SK-N-SH (cell line): Measurements from ENCODE around the gene HIF1A. TPM values are rescaled to one million over a fixed set of nuclear protein-coding genes. Genes with fewer than 3 reads are reported as not detected.

Source experiments
- CTCF ChIA-PET: fragments of 300-600, 350-600 bp; formaldehyde crosslinking; extraction: SDS; loops from one replicate; lab custom pipeline; 2021; lab: Yijun Ruan, JAX
- POLR2A ChIA-PET: fragments of 350-600 bp; sonication (Branson Sonifier 250); formaldehyde crosslinking; extraction: SDS; loops from one replicate; lab custom pipeline; 2020; ENCODE audit warnings: antibody characterized with exemption, inconsistent platforms; lab: Yijun Ruan, JAX
- DNase-seq: peaks from one replicate; pipeline ENCODE4 v3.0.0; 2012
- H2AFZ ChIP-seq: fragments of 200-600 bp; sonication (generic); 2 replicates; pipeline ENCODE4 v1.8.1; 2016; ENCODE audit warnings: antibody characterized with exemption, mild to moderate bottlenecking, low read depth
- H3F3A ChIP-seq: fragments of 200-600 bp; sonication (generic); replicated peaks from 2 replicates; pipeline ENCODE3; 2016; ENCODE audit warnings: antibody characterized with exemption, mild to moderate bottlenecking; ENCODE audit not compliant: insufficient read depth
- H3K27ac ChIP-seq, 2 experiments: fragments of 200-500 bp in 1 of 2; fragments of 200-600 bp in 1 of 2; sonication (Bioruptor generic) in 1 of 2; sonication (generic), shearing (Covaris generic) in 1 of 2; 2 replicates each; pipeline versions ENCODE4 v1.5.1 to v1.6.1; 2014 to 2016; ENCODE audit warnings: low read depth in 2 of 2, inconsistent platforms in 1 of 2, low read length in 1 of 2, mild to moderate bottlenecking in 1 of 2, mixed read lengths in 1 of 2
- H3K27me3 ChIP-seq: fragments of 200-600 bp; sonication (generic), shearing (Covaris generic); 2 replicates; pipeline ENCODE4 v1.6.1; 2016; ENCODE audit warnings: mixed run types; ENCODE audit not compliant: insufficient read depth
- H3K36me3 ChIP-seq, 2 experiments: fragments of 200-500 bp in 1 of 2; fragments of 200-600 bp in 1 of 2; sonication (Bioruptor generic) in 1 of 2; sonication (generic) in 1 of 2; replicated peaks in 1 of 2; 2 replicates each; pipeline versions ENCODE3 to v1.5.1; 2014 to 2016; ENCODE audit warnings: low read length in 1 of 2, mild to moderate bottlenecking in 1 of 2; ENCODE audit not compliant: insufficient read depth in 2 of 2, control insufficient read depth in 1 of 2
- H3K4me1 ChIP-seq, 2 experiments: fragments of 200-500 bp in 1 of 2; fragments of 200-600 bp in 1 of 2; sonication (Bioruptor generic) in 1 of 2; sonication (generic), shearing (Covaris generic) in 1 of 2; 2 replicates each; pipeline versions ENCODE4 v1.5.1 to v1.6.1; 2014 to 2016; ENCODE audit warnings: low read depth in 1 of 2, low read length in 1 of 2, mixed run types in 1 of 2; ENCODE audit not compliant: insufficient read depth in 2 of 2, control insufficient read depth in 1 of 2
- H3K4me2 ChIP-seq: fragments of 200-600 bp; sonication (generic), shearing (Covaris generic); 2 replicates; pipeline ENCODE4 v1.6.1; 2017; ENCODE audit warnings: mixed run types
- H3K4me3 ChIP-seq, 2 experiments: fragments of 200-500 bp in 1 of 2; fragments of 200-600 bp in 1 of 2; sonication (Bioruptor generic) in 1 of 2; sonication (generic), shearing (Covaris generic) in 1 of 2; 2 replicates each; pipeline versions ENCODE4 v1.5.1 to v1.8.1; 2014 to 2016; ENCODE audit warnings: low read depth in 2 of 2, inconsistent platforms in 1 of 2, low read length in 1 of 2, mild to moderate bottlenecking in 1 of 2, mixed read lengths in 1 of 2, moderate library complexity in 1 of 2
- H3K79me2 ChIP-seq: fragments of 200-600 bp; sonication (generic); 2 replicates; pipeline ENCODE4 v1.8.1; 2017; ENCODE audit warnings: mild to moderate bottlenecking; ENCODE audit not compliant: insufficient read depth
- H3K9ac ChIP-seq: fragments of 200-600 bp; sonication (generic); 2 replicates; pipeline ENCODE4 v1.6.1; 2017; ENCODE audit warnings: mixed run types
- H3K9me2 ChIP-seq: fragments of 200-600 bp; sonication (generic); 2 replicates; pipeline ENCODE4 v1.6.1; 2017; ENCODE audit warnings: mixed run types
- H3K9me3 ChIP-seq: fragments of 200-600 bp; sonication (generic); 2 replicates; pipeline ENCODE4 v1.6.1; 2017; ENCODE audit warnings: mixed run types, mild to moderate bottlenecking, moderate library complexity
- H4K20me1 ChIP-seq: fragments of 200-600 bp; sonication (generic); 2 replicates; pipeline ENCODE4 v1.6.1; 2017; ENCODE audit warnings: mild to moderate bottlenecking, mixed run types; ENCODE audit not compliant: insufficient read depth
- CHD2 ChIP-seq: fragments of 150-350 bp; IDR thresholded peaks from 2 replicates; pipeline ENCODE4 v1.6.1; 2018; ENCODE audit warnings: low read length; ENCODE audit not compliant: partially characterized antibody
- ELF1 ChIP-seq: IDR thresholded peaks from 2 replicates; pipeline ENCODE4 v1.4.0; 2012
- EZH2phosphoT487 ChIP-seq: fragments of 200-600 bp; sonication (generic); IDR thresholded peaks from 2 replicates; pipeline ENCODE4 v1.6.1; 2017; ENCODE audit warnings: low read depth, mixed run types, mild to moderate bottlenecking, antibody characterized with exemption, moderate library complexity, borderline replicate concordance
- FOSL2 ChIP-seq: IDR thresholded peaks from 2 replicates; pipeline ENCODE4 v1.4.0; 2012; ENCODE audit warnings: low read depth, mild to moderate bottlenecking, moderate library complexity, borderline replicate concordance
- FOXJ3 ChIP-seq: sonication (generic); formaldehyde crosslinking; IDR thresholded peaks from 2 replicates; pipeline ENCODE4 v1.5.1; 2020; ENCODE audit warnings: mild to moderate bottlenecking, missing genetic modification reagents
- FOXM1 ChIP-seq: IDR thresholded peaks from 2 replicates; pipeline ENCODE4 v1.4.0; 2012; ENCODE audit warnings: low read depth, mild to moderate bottlenecking
- GABPA ChIP-seq: IDR thresholded peaks from 2 replicates; pipeline ENCODE4 v1.4.0; 2012; ENCODE audit warnings: low read depth, mild to moderate bottlenecking
- GATA2 ChIP-seq: sonication (generic); formaldehyde crosslinking; IDR thresholded peaks from 2 replicates; pipeline ENCODE4 v1.5.0; 2020; ENCODE audit warnings: mild to moderate bottlenecking, missing genetic modification reagents
- JUND ChIP-seq: IDR thresholded peaks from 2 replicates; pipeline ENCODE4 v1.4.0; 2012
- MEF2A ChIP-seq: IDR thresholded peaks from 2 replicates; pipeline ENCODE4 v1.4.0; 2012; ENCODE audit warnings: low read depth, borderline replicate concordance
- MXI1 ChIP-seq: IDR thresholded peaks from 2 replicates; pipeline ENCODE4 v1.6.1; 2012; ENCODE audit warnings: mild to moderate bottlenecking, low read depth, low read length, improper control_type of control experiment
- NFIC ChIP-seq: IDR thresholded peaks from 2 replicates; pipeline ENCODE4 v1.4.0; 2012; ENCODE audit warnings: borderline replicate concordance
- NRF1 ChIP-seq: IDR thresholded peaks from 2 replicates; pipeline ENCODE4 v1.6.1; 2012; ENCODE audit warnings: low read depth, mild to moderate bottlenecking, low read length
- POLR2AphosphoS5 ChIP-seq: IDR thresholded peaks from 2 replicates; pipeline ENCODE4 v1.6.1; 2012; ENCODE audit warnings: low read depth, low read length
- RAD21 ChIP-seq: IDR thresholded peaks from 2 replicates; pipeline ENCODE4 v1.6.1; 2012; ENCODE audit warnings: mild to moderate bottlenecking, low read length
- RCOR1 ChIP-seq: fragments of 150-350 bp; IDR thresholded peaks from 2 replicates; pipeline ENCODE4 v1.6.1; 2017; ENCODE audit warnings: antibody characterized with exemption, low read length
- RFX5 ChIP-seq: IDR thresholded peaks from 2 replicates; pipeline ENCODE4 v1.6.1; 2012; ENCODE audit warnings: mild to moderate bottlenecking, improper control_type of control experiment, low read length
- SIN3A ChIP-seq: IDR thresholded peaks from 2 replicates; pipeline ENCODE4 v1.6.1; 2012; ENCODE audit warnings: low read depth, mild to moderate bottlenecking, low read length, moderate library complexity, borderline replicate concordance
- SMC3 ChIP-seq: IDR thresholded peaks from 2 replicates; pipeline ENCODE4 v1.6.1; 2012; ENCODE audit warnings: low read depth, low read length, improper control_type of control experiment
- TAF1 ChIP-seq: IDR thresholded peaks from 2 replicates; pipeline ENCODE4 v1.6.1; 2012; ENCODE audit warnings: low read depth, mild to moderate bottlenecking, low read length, moderate library complexity, borderline replicate concordance
- TCF12 ChIP-seq: IDR thresholded peaks from 2 replicates; pipeline ENCODE4 v1.4.0; 2012
- YY1 ChIP-seq: IDR thresholded peaks from 2 replicates; pipeline ENCODE4 v1.4.0; 2012; ENCODE audit warnings: low read depth, mild to moderate bottlenecking
- WGBS: methylation state at CpG from one replicate; pipeline ENCODE4 v1.1.6; 2017; ENCODE audit warnings: low lambda C conversion rate; 5-methylcytosine and 5-hydroxymethylcytosine counted together
- polyA plus RNA-seq, 3 experiments: library from polyadenylated mRNA; depleted of rRNA; stranded (reverse); fragments of >200 nt; gene quantifications; 2 replicates each; pipeline ENCODE4 v1.2.3, GENCODE V29; 2012
- TF ChIP-seq, protein P1 (sequence below): fragments of 150-350 bp; IDR thresholded peaks from 2 replicates; pipeline ENCODE4 v1.6.1; 2017; ENCODE audit warnings: antibody characterized with exemption, low read length, low read depth, borderline replicate concordance
- TF ChIP-seq, protein P2 (sequence below): fragments of 200-600 bp; sonication (generic); IDR thresholded peaks from 2 replicates; pipeline ENCODE4 v1.6.1; 2017; ENCODE audit warnings: antibody characterized with exemption, mild to moderate bottlenecking, moderate library complexity
- TF ChIP-seq, protein P3 (sequence below): IDR thresholded peaks from 2 replicates; pipeline ENCODE4; 2012
- TF ChIP-seq, protein P4 (sequence below): fragments of 150-350 bp; IDR thresholded peaks from 2 replicates; pipeline ENCODE4 v1.6.1; 2016; ENCODE audit warnings: mild to moderate bottlenecking, low read depth, low read length
- TF ChIP-seq, protein P5 (sequence below): IDR thresholded peaks from 2 replicates; pipeline ENCODE4 v1.4.0; 2012; ENCODE audit warnings: low read depth, borderline replicate concordance

HIF1A gene
- polyA plus RNA-seq, 1 of the 3 experiments (the other 2 are of a cell fraction): 20.8 TPM

DNA sequence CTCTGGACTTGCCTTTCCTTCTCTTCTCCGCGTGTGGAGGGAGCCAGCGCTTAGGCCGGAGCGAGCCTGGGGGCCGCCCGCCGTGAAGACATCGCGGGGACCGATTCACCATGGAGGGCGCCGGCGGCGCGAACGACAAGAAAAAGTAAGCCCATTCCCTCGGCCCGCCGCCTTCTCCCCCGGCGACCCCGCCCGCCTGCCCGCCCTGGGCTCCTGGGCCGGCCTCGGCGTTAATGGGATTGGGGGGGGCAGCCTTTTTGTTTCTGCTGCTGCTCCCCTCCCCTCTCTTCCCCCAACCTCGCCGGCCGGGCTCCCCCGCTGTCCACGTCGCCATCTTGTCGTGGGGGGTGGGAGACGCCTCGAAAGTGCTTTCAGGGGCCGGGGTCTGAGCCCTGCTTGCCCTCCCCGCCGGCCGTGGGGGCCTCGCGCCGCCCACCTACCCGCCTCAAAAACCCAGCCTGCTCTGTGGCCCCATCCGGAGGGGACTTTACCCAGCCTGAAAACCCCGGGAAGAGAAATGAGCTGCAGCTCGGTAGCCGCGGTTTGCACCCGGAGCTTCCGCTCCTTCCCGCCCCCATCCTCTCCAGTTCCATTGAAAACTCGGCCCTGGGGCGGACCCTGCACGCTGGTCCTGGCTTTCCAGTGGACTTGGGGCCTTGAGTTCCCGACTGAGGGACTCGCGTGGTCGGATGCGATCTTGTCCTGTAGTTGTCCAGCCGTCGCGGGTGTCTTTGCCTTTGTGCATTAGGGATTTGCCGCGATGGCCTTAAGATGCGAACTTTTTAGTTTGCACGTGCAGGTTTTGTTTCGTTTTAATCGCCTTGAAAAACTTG, 598 bp downstream of the HIF1A start:
- peaks cover 55% of the 10 kb centered on the region for H3K79me2 ChIP-seq
- peak overlapping the region; percentile 69 for H3K4me2 ChIP-seq
- WGBS: 0% methylated on average over 26 of the region's 70 CpGs
- H3K9me2 ChIP-seq: no peaks in the 10 kb centered on the region
- ChIA-PET POLR2A (interaction anchor here (0.6 to 2.4 kb wide), 12 partner anchors 15 to 233 kb away, joined by 3 to 30 read pairs (median 4); partner anchors contain the start of gene SNAPC1), CTCF (interaction anchor here (0.6 to 0.8 kb wide), 2 partner anchors 34 to 218 kb away, joined by 3 read pairs; no protein-coding TSS in a partner anchor)
- H3K27ac ChIP-seq: peak overlapping the region; percentile 92 to 98
- peak overlapping the region; percentile 78 to 92 for H3K4me3 ChIP-seq
- H3K4me1 ChIP-seq: peaks cover 6 to 12% of the 10 kb centered on the region in 2 experiments; a peak in 3 of 4 replicates
- H3K27me3 ChIP-seq: no peaks in the 10 kb centered on the region
- H2AFZ ChIP-seq: peak overlapping the region; percentile 69; the same call in 1 of the 2 replicates
- no peaks in the 10 kb centered on the region for H3K9me3 ChIP-seq
- H3K9ac ChIP-seq: peak overlapping the region; percentile 87
- H3K36me3 ChIP-seq: no peaks in the 10 kb centered on the region
- DNase-seq: peak; percentile 79
- peaks cover 48% of the 10 kb centered on the region for H4K20me1 ChIP-seq
- H3F3A ChIP-seq: peaks cover 4% of the 10 kb centered on the region
- TF ChIP-seq FOXJ3 (CRISPR knock-in tag) (no peak), TCF12 (no peak), EZH2phosphoT487 (no peak), CHD2 (peak; percentile 9), RAD21 (0 out of 2 replicates have a peak, but pooled peaks have one; percentile 12), RFX5 (no peak), SIN3A (no peak), MEF2A (no peak), GABPA (no peak), TAF1 (peak; percentile 38; the same call in 1 of the 2 replicates), NRF1 (no peak), ELF1 (no peak), GATA2 (CRISPR knock-in tag) (no peak), SMC3 (no peak), RCOR1 (no peak), YY1 (peak; percentile 88), MXI1 (peak; percentile 82; the same call in 1 of the 2 replicates), FOXM1 (no peak), NFIC (no peak), POLR2AphosphoS5 (peak; percentile 36; the same call in 1 of the 2 replicates), FOSL2 (no peak), JUND (no peak)
- TF ChIP-seq, protein P1, sequence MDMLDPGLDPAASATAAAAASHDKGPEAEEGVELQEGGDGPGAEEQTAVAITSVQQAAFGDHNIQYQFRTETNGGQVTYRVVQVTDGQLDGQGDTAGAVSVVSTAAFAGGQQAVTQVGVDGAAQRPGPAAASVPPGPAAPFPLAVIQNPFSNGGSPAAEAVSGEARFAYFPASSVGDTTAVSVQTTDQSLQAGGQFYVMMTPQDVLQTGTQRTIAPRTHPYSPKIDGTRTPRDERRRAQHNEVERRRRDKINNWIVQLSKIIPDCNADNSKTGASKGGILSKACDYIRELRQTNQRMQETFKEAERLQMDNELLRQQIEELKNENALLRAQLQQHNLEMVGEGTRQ: no peak
- TF ChIP-seq, protein P2, sequence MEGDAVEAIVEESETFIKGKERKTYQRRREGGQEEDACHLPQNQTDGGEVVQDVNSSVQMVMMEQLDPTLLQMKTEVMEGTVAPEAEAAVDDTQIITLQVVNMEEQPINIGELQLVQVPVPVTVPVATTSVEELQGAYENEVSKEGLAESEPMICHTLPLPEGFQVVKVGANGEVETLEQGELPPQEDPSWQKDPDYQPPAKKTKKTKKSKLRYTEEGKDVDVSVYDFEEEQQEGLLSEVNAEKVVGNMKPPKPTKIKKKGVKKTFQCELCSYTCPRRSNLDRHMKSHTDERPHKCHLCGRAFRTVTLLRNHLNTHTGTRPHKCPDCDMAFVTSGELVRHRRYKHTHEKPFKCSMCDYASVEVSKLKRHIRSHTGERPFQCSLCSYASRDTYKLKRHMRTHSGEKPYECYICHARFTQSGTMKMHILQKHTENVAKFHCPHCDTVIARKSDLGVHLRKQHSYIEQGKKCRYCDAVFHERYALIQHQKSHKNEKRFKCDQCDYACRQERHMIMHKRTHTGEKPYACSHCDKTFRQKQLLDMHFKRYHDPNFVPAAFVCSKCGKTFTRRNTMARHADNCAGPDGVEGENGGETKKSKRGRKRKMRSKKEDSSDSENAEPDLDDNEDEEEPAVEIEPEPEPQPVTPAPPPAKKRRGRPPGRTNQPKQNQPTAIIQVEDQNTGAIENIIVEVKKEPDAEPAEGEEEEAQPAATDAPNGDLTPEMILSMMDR: no peak
- TF ChIP-seq, protein P3, sequence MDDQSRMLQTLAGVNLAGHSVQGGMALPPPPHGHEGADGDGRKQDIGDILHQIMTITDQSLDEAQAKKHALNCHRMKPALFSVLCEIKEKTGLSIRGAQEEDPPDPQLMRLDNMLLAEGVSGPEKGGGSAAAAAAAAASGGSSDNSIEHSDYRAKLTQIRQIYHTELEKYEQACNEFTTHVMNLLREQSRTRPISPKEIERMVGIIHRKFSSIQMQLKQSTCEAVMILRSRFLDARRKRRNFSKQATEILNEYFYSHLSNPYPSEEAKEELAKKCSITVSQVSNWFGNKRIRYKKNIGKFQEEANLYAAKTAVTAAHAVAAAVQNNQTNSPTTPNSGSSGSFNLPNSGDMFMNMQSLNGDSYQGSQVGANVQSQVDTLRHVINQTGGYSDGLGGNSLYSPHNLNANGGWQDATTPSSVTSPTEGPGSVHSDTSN: no peak
- TF ChIP-seq, protein P4, sequence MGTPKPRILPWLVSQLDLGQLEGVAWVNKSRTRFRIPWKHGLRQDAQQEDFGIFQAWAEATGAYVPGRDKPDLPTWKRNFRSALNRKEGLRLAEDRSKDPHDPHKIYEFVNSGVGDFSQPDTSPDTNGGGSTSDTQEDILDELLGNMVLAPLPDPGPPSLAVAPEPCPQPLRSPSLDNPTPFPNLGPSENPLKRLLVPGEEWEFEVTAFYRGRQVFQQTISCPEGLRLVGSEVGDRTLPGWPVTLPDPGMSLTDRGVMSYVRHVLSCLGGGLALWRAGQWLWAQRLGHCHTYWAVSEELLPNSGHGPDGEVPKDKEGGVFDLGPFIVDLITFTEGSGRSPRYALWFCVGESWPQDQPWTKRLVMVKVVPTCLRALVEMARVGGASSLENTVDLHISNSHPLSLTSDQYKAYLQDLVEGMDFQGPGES: no peak
- TF ChIP-seq, protein P5, sequence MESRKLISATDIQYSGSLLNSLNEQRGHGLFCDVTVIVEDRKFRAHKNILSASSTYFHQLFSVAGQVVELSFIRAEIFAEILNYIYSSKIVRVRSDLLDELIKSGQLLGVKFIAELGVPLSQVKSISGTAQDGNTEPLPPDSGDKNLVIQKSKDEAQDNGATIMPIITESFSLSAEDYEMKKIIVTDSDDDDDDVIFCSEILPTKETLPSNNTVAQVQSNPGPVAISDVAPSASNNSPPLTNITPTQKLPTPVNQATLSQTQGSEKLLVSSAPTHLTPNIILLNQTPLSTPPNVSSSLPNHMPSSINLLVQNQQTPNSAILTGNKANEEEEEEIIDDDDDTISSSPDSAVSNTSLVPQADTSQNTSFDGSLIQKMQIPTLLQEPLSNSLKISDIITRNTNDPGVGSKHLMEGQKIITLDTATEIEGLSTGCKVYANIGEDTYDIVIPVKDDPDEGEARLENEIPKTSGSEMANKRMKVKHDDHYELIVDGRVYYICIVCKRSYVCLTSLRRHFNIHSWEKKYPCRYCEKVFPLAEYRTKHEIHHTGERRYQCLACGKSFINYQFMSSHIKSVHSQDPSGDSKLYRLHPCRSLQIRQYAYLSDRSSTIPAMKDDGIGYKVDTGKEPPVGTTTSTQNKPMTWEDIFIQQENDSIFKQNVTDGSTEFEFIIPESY: no peak
